ENCODE measurements around the gene SYT1. TPM values are rescaled to one million over a fixed set of nuclear protein-coding genes. Genes with fewer than 3 reads are reported as not detected.

SYT1 gene
- total RNA-seq, 2 experiments from 2014 or later: not detected

GRCh38 chr12:79048962-79049361, 184.4 kb downstream of the SYT1 start:
- Mint-ChIP-seq H3K27ac (no peak overlapping the region), H3K27me3 (ENCODE audit: low read depth) (no peaks in the 10 kb centered on the region), H3K9me3 (ENCODE audit: insufficient read depth) (no peaks in the 10 kb centered on the region), H3K4me1 (ENCODE audit: low read depth) (no peaks in the 10 kb centered on the region), H3K4me3 (no peak overlapping the region), H3K36me3 (ENCODE audit: low read depth) (no peaks in the 10 kb centered on the region)
- ChIA-PET CTCF (no interaction called here), POLR2A (no interaction called here)
- no peak for ATAC-seq
- DNase-seq: no peak

- DNase-seq: no peak
- no peaks in the 10 kb centered on the region for H3K9me3 Mint-ChIP-seq (ENCODE audit: insufficient read depth)
- no peaks in the 10 kb centered on the region for H3K27me3 Mint-ChIP-seq (ENCODE audit: low read depth)
- H3K4me1 Mint-ChIP-seq (ENCODE audit: low read depth): no peaks in the 10 kb centered on the region
- H3K27ac Mint-ChIP-seq: no peak overlapping the region
- CTCF ChIA-PET: no interaction called here
- POLR2A ChIA-PET: no interaction called here
- no peak overlapping the region for H3K4me3 Mint-ChIP-seq
- no peak for ATAC-seq
- no peaks in the 10 kb centered on the region for H3K36me3 Mint-ChIP-seq (ENCODE audit: low read depth)
Measured at GRCh38 chr12:79053394-79053793, 188.8 kb downstream of the SYT1 start.

- Mint-ChIP-seq H3K27me3 (ENCODE audit: low read depth) (no peaks in the 10 kb centered on the region), H3K4me1 (ENCODE audit: low read depth) (no peaks in the 10 kb centered on the region), H3K36me3 (ENCODE audit: low read depth) (no peaks in the 10 kb centered on the region), H3K4me3 (no peak overlapping the region), H3K9me3 (ENCODE audit: insufficient read depth) (no peaks in the 10 kb centered on the region), H3K27ac (no peak overlapping the region)
- no peak for ATAC-seq
- POLR2A ChIA-PET: no interaction called here
- CTCF ChIA-PET: no interaction called here
- DNase-seq: no peak
Measured at GRCh38 chr12:79055926-79056674, 191.5 kb downstream of the SYT1 start.

- H3K9me3 Mint-ChIP-seq (ENCODE audit: insufficient read depth): no peaks in the 10 kb centered on the region
- CTCF ChIA-PET: no interaction called here
- POLR2A ChIA-PET: no interaction called here
Measured at GRCh38 chr12:79056775-79057174, 192.2 kb downstream of the SYT1 start.

GRCh38 chr12:79057540-79057939, 193.0 kb downstream of the SYT1 start:
- no peak overlapping the region for H3K27ac Mint-ChIP-seq
- CTCF ChIA-PET: no interaction called here
- H3K4me3 Mint-ChIP-seq: no peak overlapping the region
- POLR2A ChIA-PET: no interaction called here
- no peaks in the 10 kb centered on the region for H3K9me3 Mint-ChIP-seq (ENCODE audit: insufficient read depth)
- DNase-seq (no peak), ATAC-seq (no peak)
- H3K27me3 Mint-ChIP-seq (ENCODE audit: low read depth): no peaks in the 10 kb centered on the region
- H3K4me1 Mint-ChIP-seq (ENCODE audit: low read depth): no peaks in the 10 kb centered on the region
- no peaks in the 10 kb centered on the region for H3K36me3 Mint-ChIP-seq (ENCODE audit: low read depth)

More at GRCh38 chr12:79056775-79057174, 192.2 kb downstream of the SYT1 start:
- H3K4me1 Mint-ChIP-seq (ENCODE audit: low read depth): no peaks in the 10 kb centered on the region
- H3K27me3 Mint-ChIP-seq (ENCODE audit: low read depth): no peaks in the 10 kb centered on the region
- no peak overlapping the region for H3K27ac Mint-ChIP-seq
- DNase-seq (no peak), ATAC-seq (no peak)
- H3K36me3 Mint-ChIP-seq (ENCODE audit: low read depth): no peaks in the 10 kb centered on the region
- no peak overlapping the region for H3K4me3 Mint-ChIP-seq

GRCh38 chr12:79058342-79058741, 193.8 kb downstream of the SYT1 start:
- Mint-ChIP-seq H3K36me3 (ENCODE audit: low read depth) (no peaks in the 10 kb centered on the region), H3K4me3 (no peak overlapping the region), H3K27ac (no peak overlapping the region), H3K4me1 (ENCODE audit: low read depth) (no peaks in the 10 kb centered on the region), H3K9me3 (ENCODE audit: insufficient read depth) (no peaks in the 10 kb centered on the region), H3K27me3 (ENCODE audit: low read depth) (no peaks in the 10 kb centered on the region)
- ChIA-PET CTCF (no interaction called here), POLR2A (no interaction called here)
- DNase-seq (no peak), ATAC-seq (no peak)

GRCh38 chr12:79059557-79059956, 195.0 kb downstream of the SYT1 start:
- POLR2A ChIA-PET: no interaction called here
- DNase-seq: no peak
- H3K4me3 Mint-ChIP-seq: no peak overlapping the region

GRCh38 chr12:79063258-79063657, 198.7 kb downstream of the SYT1 start:
- Mint-ChIP-seq H3K36me3 (ENCODE audit: low read depth) (no peaks in the 10 kb centered on the region), H3K27ac (no peak overlapping the region), H3K27me3 (ENCODE audit: low read depth) (no peaks in the 10 kb centered on the region), H3K9me3 (ENCODE audit: insufficient read depth) (no peaks in the 10 kb centered on the region), H3K4me3 (no peak overlapping the region), H3K4me1 (ENCODE audit: low read depth) (no peaks in the 10 kb centered on the region)
- CTCF ChIA-PET: no interaction called here
- DNase-seq: no peak
- POLR2A ChIA-PET: no interaction called here
- ATAC-seq: no peak

More at GRCh38 chr12:79059557-79059956, 195.0 kb downstream of the SYT1 start:
- no peaks in the 10 kb centered on the region for H3K36me3 Mint-ChIP-seq (ENCODE audit: low read depth)
- CTCF ChIA-PET: no interaction called here
- H3K27ac Mint-ChIP-seq: no peak overlapping the region
- no peaks in the 10 kb centered on the region for H3K27me3 Mint-ChIP-seq (ENCODE audit: low read depth)
- no peaks in the 10 kb centered on the region for H3K4me1 Mint-ChIP-seq (ENCODE audit: low read depth)
- ATAC-seq: no peak
- no peaks in the 10 kb centered on the region for H3K9me3 Mint-ChIP-seq (ENCODE audit: insufficient read depth)

GRCh38 chr12:79067977-79068376, 203.4 kb downstream of the SYT1 start:
- H3K27ac Mint-ChIP-seq: no peak overlapping the region
- CTCF ChIA-PET: interaction anchor here (1.0 kb wide), 1 partner anchor 64 kb away, joined by 3 read pairs; no protein-coding TSS in a partner anchor
- no peak overlapping the region for H3K4me3 Mint-ChIP-seq

GRCh38 chr12:79069009-79069408, 204.4 kb downstream of the SYT1 start:
- ATAC-seq: no peak
- ChIA-PET POLR2A (no interaction called here), CTCF (no interaction called here)
- H3K4me1 Mint-ChIP-seq (ENCODE audit: low read depth): no peaks in the 10 kb centered on the region
- H3K27ac Mint-ChIP-seq: no peak overlapping the region
- no peak for DNase-seq
- H3K4me3 Mint-ChIP-seq: no peak overlapping the region
- H3K36me3 Mint-ChIP-seq (ENCODE audit: low read depth): no peaks in the 10 kb centered on the region
- H3K9me3 Mint-ChIP-seq (ENCODE audit: insufficient read depth): peaks cover 9% of the 10 kb centered on the region
- H3K27me3 Mint-ChIP-seq (ENCODE audit: low read depth): no peaks in the 10 kb centered on the region

More at GRCh38 chr12:79067977-79068376, 203.4 kb downstream of the SYT1 start:
- H3K9me3 Mint-ChIP-seq (ENCODE audit: insufficient read depth): no peaks in the 10 kb centered on the region
- no peak for DNase-seq
- no peak for ATAC-seq
- H3K27me3 Mint-ChIP-seq (ENCODE audit: low read depth): no peaks in the 10 kb centered on the region
- H3K36me3 Mint-ChIP-seq (ENCODE audit: low read depth): no peaks in the 10 kb centered on the region
- POLR2A ChIA-PET: no interaction called here
- H3K4me1 Mint-ChIP-seq (ENCODE audit: low read depth): no peaks in the 10 kb centered on the region

GRCh38 chr12:79071498-79071897, 206.9 kb downstream of the SYT1 start:
- no peaks in the 10 kb centered on the region for H3K27me3 Mint-ChIP-seq (ENCODE audit: low read depth)
- H3K4me1 Mint-ChIP-seq (ENCODE audit: low read depth): no peaks in the 10 kb centered on the region
- ATAC-seq (no peak), DNase-seq (no peak)
- peaks cover 9% of the 10 kb centered on the region for H3K9me3 Mint-ChIP-seq (ENCODE audit: insufficient read depth)
- H3K4me3 Mint-ChIP-seq: no peak overlapping the region
- H3K36me3 Mint-ChIP-seq (ENCODE audit: low read depth): no peaks in the 10 kb centered on the region
- CTCF ChIA-PET: no interaction called here
- POLR2A ChIA-PET: no interaction called here
- no peak overlapping the region for H3K27ac Mint-ChIP-seq

- Mint-ChIP-seq H3K4me3 (no peak overlapping the region), H3K36me3 (ENCODE audit: low read depth) (no peaks in the 10 kb centered on the region), H3K9me3 (ENCODE audit: insufficient read depth) (peaks cover 9% of the 10 kb centered on the region), H3K27me3 (ENCODE audit: low read depth) (no peaks in the 10 kb centered on the region), H3K4me1 (ENCODE audit: low read depth) (no peaks in the 10 kb centered on the region), H3K27ac (no peak overlapping the region)
- no peak for DNase-seq
- no peak for ATAC-seq
- ChIA-PET POLR2A (no interaction called here), CTCF (no interaction called here)
Measured at GRCh38 chr12:79073506-79073905, 208.9 kb downstream of the SYT1 start.

- POLR2A ChIA-PET: no interaction called here
- Mint-ChIP-seq H3K9me3 (ENCODE audit: insufficient read depth) (no peaks in the 10 kb centered on the region), H3K27ac (no peak overlapping the region), H3K4me3 (no peak overlapping the region), H3K36me3 (ENCODE audit: low read depth) (no peaks in the 10 kb centered on the region), H3K27me3 (ENCODE audit: low read depth) (no peaks in the 10 kb centered on the region), H3K4me1 (ENCODE audit: low read depth) (no peaks in the 10 kb centered on the region)
- no peak for DNase-seq
- CTCF ChIA-PET: no interaction called here
- ATAC-seq: no peak
Measured at GRCh38 chr12:79082595-79082994, 218.0 kb downstream of the SYT1 start.
